HCT116 (cell line): ENCODE measurements around the gene GSTM3. TPM values are rescaled to one million over a fixed set of nuclear protein-coding genes. Genes with fewer than 3 reads are reported as not detected.
A peak's percentile ranks its signal among the peaks of the same experiment; 100 is the strongest.

Experiments
- ATAC-seq: fragments of 200-7000 bp; cut with Tn5 transposase; 2 replicates; pipeline ENCODE4 v1.9.1; 2020; ENCODE audit warnings: mild to moderate bottlenecking, moderate library complexity
- Bru-seq: library from RNA; stranded (reverse); fragments of 400-500 nt; gene quantifications from one replicate; lab custom pipeline; 2021; lab: Mats Ljungman, UMichigan
- BruChase-seq, 2 experiments: library from RNA; stranded (reverse); fragments of 400-500 nt; gene quantifications; one replicate each; lab custom pipeline; 2021; lab: Mats Ljungman, UMichigan
- BruUV-seq: library from RNA; stranded (reverse); fragments of 400-500 nt; replicated peaks from 2 replicates; lab custom pipeline; 2021; lab: Mats Ljungman, UMichigan
- CTCF ChIA-PET: fragments of 300-600 bp; sonication (Branson Sonifier 250); formaldehyde crosslinking; loops from one replicate; lab custom pipeline; 2021; ENCODE audit warnings: antibody characterized with exemption; lab: Charles Lee
- POLR2A ChIA-PET: fragments of 300-600, 350-600 bp; sonication (Branson Sonifier 250); formaldehyde crosslinking; loops from one replicate; lab custom pipeline; 2021; ENCODE audit warnings: antibody characterized with exemption; lab: Charles Lee
- RAD21 ChIA-PET, 2 experiments: fragments of 300-600 bp; sonication (Branson Sonifier 250); formaldehyde crosslinking; loops; one replicate each; lab custom pipeline; 2023; ENCODE audit warnings: low total read pairs in 2 of 2; ENCODE audit not compliant: uncharacterized antibody in 2 of 2, unreplicated experiment in 2 of 2, low non-redundant PET in 1 of 2; lab: Charles Lee
- DNase-seq: peaks from one replicate; pipeline ENCODE4 v3.0.0-alpha.2; 2010; ENCODE audit warnings: low read depth, low spot score
- H2AFZ ChIP-seq: fragments of 200-600 bp; shearing (Covaris generic), sonication (generic); 2 replicates; pipeline ENCODE4 v1.6.1; 2017; ENCODE audit warnings: low read depth, mixed run types, mixed read lengths, antibody characterized with exemption, low read length; ENCODE audit not compliant: poor library complexity, severe bottlenecking
- H3K27ac ChIP-seq: 2 replicates; pipeline ENCODE4 v1.5.1; 2012; ENCODE audit warnings: low read depth, low read length
- H3K27me3 ChIP-seq: fragments of 200-600 bp; sonication (generic); 2 replicates; pipeline ENCODE4 v1.6.1; 2016; ENCODE audit warnings: mixed run types, low read length, mixed read lengths; ENCODE audit not compliant: insufficient read depth
- H3K36me3 ChIP-seq, 2 experiments: fragments of 200-500 bp in 1 of 2; fragments of 200-600 bp in 1 of 2; sonication (Bioruptor generic) in 1 of 2; sonication (generic) in 1 of 2; 2 replicates each; pipeline versions ENCODE4 v1.5.1 to v1.6.1; 2014 to 2016; ENCODE audit warnings: low read length in 2 of 2, inconsistent platforms in 1 of 2, mixed read lengths in 1 of 2, mixed run types in 1 of 2; ENCODE audit not compliant: insufficient read depth in 2 of 2, control insufficient read depth in 1 of 2
- H3K4me1 ChIP-seq, 2 experiments: fragments of 200-600 bp in 1 of 2; sonication (generic) in 1 of 2; 2 replicates each; pipeline versions ENCODE4 v1.5.1 to v1.6.1; 2012 to 2017; ENCODE audit warnings: low read length in 2 of 2, inconsistent platforms in 1 of 2, mild to moderate bottlenecking in 1 of 2, mixed read lengths in 1 of 2, mixed run types in 1 of 2, moderate library complexity in 1 of 2; ENCODE audit not compliant: insufficient read depth in 2 of 2, control insufficient read depth in 1 of 2
- H3K4me2 ChIP-seq: fragments of 200-600 bp; sonication (generic); 2 replicates; pipeline ENCODE4 v1.6.1; 2017; ENCODE audit warnings: mixed run types, low read length, mixed read lengths
- H3K4me3 ChIP-seq, 2 experiments: fragments of 200-600 bp in 1 of 2; sonication (generic) in 1 of 2; replicated peaks in 1 of 2; 2 replicates each; pipeline ENCODE4 v1.5.1; 2011 to 2016; ENCODE audit warnings: low read length in 2 of 2, control low read depth in 1 of 2, low read depth in 1 of 2, mild to moderate bottlenecking in 1 of 2, mixed read lengths in 1 of 2, mixed run types in 1 of 2
- H3K79me2 ChIP-seq: fragments of 200-600 bp; sonication (generic); 2 replicates; pipeline ENCODE4 v1.6.1; 2017; ENCODE audit warnings: mild to moderate bottlenecking, mixed run types, low read length, moderate library complexity, mixed read lengths; ENCODE audit not compliant: insufficient read depth
- H3K9ac ChIP-seq: fragments of 200-600 bp; sonication (generic); 2 replicates; pipeline ENCODE4 v1.6.1; 2016; ENCODE audit warnings: low read length, mixed read lengths
- H3K9me2 ChIP-seq: fragments of 200-600 bp; sonication (generic), shearing (Covaris generic); 2 replicates; pipeline ENCODE4 v1.6.1; 2017; ENCODE audit warnings: mixed run types, mild to moderate bottlenecking, moderate library complexity; ENCODE audit not compliant: insufficient read depth
- H3K9me3 ChIP-seq, 2 experiments: fragments of 200-500 bp in 1 of 2; fragments of 200-600 bp in 1 of 2; sonication (Bioruptor generic) in 1 of 2; sonication (generic) in 1 of 2; 2 replicates each; pipeline ENCODE4 v1.6.1; 2014 to 2017; ENCODE audit warnings: low read length in 2 of 2, mixed read lengths in 2 of 2, inconsistent platforms in 1 of 2, low read depth in 1 of 2, mild to moderate bottlenecking in 1 of 2, mixed run types in 1 of 2, moderate library complexity in 1 of 2; ENCODE audit not compliant: control insufficient read depth in 1 of 2, insufficient read depth in 1 of 2
- H4K20me1 ChIP-seq: fragments of 200-600 bp; sonication (generic), shearing (Covaris generic); 2 replicates; pipeline ENCODE4 v1.6.1; 2017; ENCODE audit warnings: mixed run types, mild to moderate bottlenecking, moderate library complexity; ENCODE audit not compliant: insufficient read depth
- CBX3 ChIP-seq: IDR thresholded peaks from 2 replicates; pipeline ENCODE4 v1.6.1; 2012; ENCODE audit warnings: low read depth
- CEBPB ChIP-seq: IDR thresholded peaks from 2 replicates; pipeline ENCODE4 v1.6.1; 2012; ENCODE audit warnings: low read depth
- CTCF ChIP-seq, 3 experiments: fragments of 200-600 bp in 1 of 3; sonication (generic) in 1 of 3; IDR thresholded peaks in 2 of 3; conservative IDR thresholded peaks in 1 of 3; 2 replicates each; pipeline ENCODE4 v1.5.1; 2012 to 2017; ENCODE audit warnings: low read depth in 2 of 3, low read length in 2 of 3, antibody characterized with exemption in 1 of 3, borderline replicate concordance in 1 of 3, control low read depth in 1 of 3, mild to moderate bottlenecking in 1 of 3, mixed read lengths in 1 of 3, mixed run types in 1 of 3, moderate library complexity in 1 of 3; ENCODE audit not compliant: insufficient read depth in 1 of 3
- ELF1 ChIP-seq: IDR thresholded peaks from 2 replicates; pipeline ENCODE4 v1.6.1; 2012; ENCODE audit warnings: low read depth, borderline replicate concordance
- EZH2 ChIP-seq: fragments of 200-600 bp; sonication (generic); IDR thresholded peaks from 2 replicates; pipeline ENCODE4 v1.6.1; 2017; ENCODE audit warnings: antibody characterized with exemption, mixed run types
- EZH2phosphoT487 ChIP-seq: fragments of 200-600 bp; IDR thresholded peaks from 2 replicates; pipeline ENCODE4 v1.6.1; 2018; ENCODE audit warnings: antibody characterized with exemption, borderline replicate concordance
- FOSL1 ChIP-seq: IDR thresholded peaks from 2 replicates; pipeline ENCODE4 v1.6.1; 2012; ENCODE audit warnings: low read depth
- JUND ChIP-seq: IDR thresholded peaks from 2 replicates; pipeline ENCODE4 v1.6.1; 2012
- MAX ChIP-seq: IDR thresholded peaks from 2 replicates; pipeline ENCODE4 v1.6.1; 2012
- POLR2A ChIP-seq: IDR thresholded peaks from 2 replicates; pipeline ENCODE4 v1.7.0; 2011; ENCODE audit warnings: borderline replicate concordance; ENCODE audit not compliant: insufficient read depth, insufficient read length; ENCODE audit errors: extremely low read depth
- POLR2AphosphoS5 ChIP-seq: IDR thresholded peaks from 2 replicates; pipeline ENCODE4 v1.6.1; 2011; ENCODE audit warnings: mild to moderate bottlenecking, low read depth, low read length, moderate library complexity
- RAD21 ChIP-seq: IDR thresholded peaks from 2 replicates; pipeline ENCODE4 v1.6.1; 2012; ENCODE audit warnings: low read depth, mild to moderate bottlenecking
- SIN3A ChIP-seq: IDR thresholded peaks from 2 replicates; pipeline ENCODE4 v1.6.1; 2012; ENCODE audit warnings: low read depth
- SP1 ChIP-seq: IDR thresholded peaks from 2 replicates; pipeline ENCODE4 v1.6.1; 2012; ENCODE audit warnings: low read depth
- TCF7L2 ChIP-seq: IDR thresholded peaks from 2 replicates; pipeline ENCODE4 v1.7.0; 2011; ENCODE audit warnings: borderline replicate concordance, inconsistent platforms; ENCODE audit not compliant: insufficient read depth, insufficient read length; ENCODE audit errors: extremely low read depth
- YY1 ChIP-seq: IDR thresholded peaks from 2 replicates; pipeline ENCODE4 v1.6.1; 2011; ENCODE audit warnings: low read length, low read depth, moderate library complexity, mild to moderate bottlenecking; ENCODE audit not compliant: insufficient replicate concordance; ENCODE audit errors: extremely low read depth
- ZBTB33 ChIP-seq: IDR thresholded peaks from 2 replicates; pipeline ENCODE4 v1.6.1; 2011; ENCODE audit warnings: mild to moderate bottlenecking, low read length, moderate library complexity; ENCODE audit not compliant: insufficient replicate concordance; ENCODE audit errors: extremely low read depth
- ZFX ChIP-seq: fragments of 450-650 bp; IDR thresholded peaks from 2 replicates; pipeline ENCODE4 v1.6.1; 2017
- ZNF274 ChIP-seq: fragments of 200-500 bp; sonication (Bioruptor generic); IDR thresholded peaks from 2 replicates; pipeline ENCODE4 v1.6.1; 2014; ENCODE audit warnings: mild to moderate bottlenecking, low read depth, low read length, inconsistent platforms
- intact Hi-C: fragments of 100-400 bp; cut with micrococcal nuclease; formaldehyde crosslinking; loops from 2 replicates; pipeline ENCODE4 v1.10.0; 2022
- long read RNA-seq: library from polyadenylated mRNA; unstranded; transcript quantifications from one replicate; pipeline ENCODE4 v2.0.0, GENCODE V29; 2021; ENCODE audit not compliant: unreplicated experiment
- polyA plus RNA-seq: library from polyadenylated mRNA; unstranded; fragments of >200 nt; gene quantifications from 2 replicates; pipeline ENCODE4 v1.2.1, GENCODE V29; 2012; ENCODE audit warnings: missing spikeins
- total RNA-seq: library from RNA; stranded (reverse); gene quantifications from one replicate; pipeline ENCODE4 v1.2.1, GENCODE V29; 2021; ENCODE audit not compliant: unreplicated experiment
- TF ChIP-seq, protein P1 (sequence below): IDR thresholded peaks from 2 replicates; pipeline ENCODE4 v1.6.1; 2012

Gene GSTM3
- total RNA-seq, result 0.39 TPM
- not detected in 2 replicates for polyA plus RNA-seq
- percentile 13 among the genes with signal in this experiment for Bru-seq, nascent RNA
- percentile 9 among the genes with signal in this experiment for BruChase-seq, experiment 1, labeled RNA remaining after a 6-hour chase
- BruChase-seq, experiment 2, labeled RNA remaining after a 2-hour chase, result percentile 13 among the genes with signal in this experiment
- long read RNA-seq, result 0 reads

DNA sequence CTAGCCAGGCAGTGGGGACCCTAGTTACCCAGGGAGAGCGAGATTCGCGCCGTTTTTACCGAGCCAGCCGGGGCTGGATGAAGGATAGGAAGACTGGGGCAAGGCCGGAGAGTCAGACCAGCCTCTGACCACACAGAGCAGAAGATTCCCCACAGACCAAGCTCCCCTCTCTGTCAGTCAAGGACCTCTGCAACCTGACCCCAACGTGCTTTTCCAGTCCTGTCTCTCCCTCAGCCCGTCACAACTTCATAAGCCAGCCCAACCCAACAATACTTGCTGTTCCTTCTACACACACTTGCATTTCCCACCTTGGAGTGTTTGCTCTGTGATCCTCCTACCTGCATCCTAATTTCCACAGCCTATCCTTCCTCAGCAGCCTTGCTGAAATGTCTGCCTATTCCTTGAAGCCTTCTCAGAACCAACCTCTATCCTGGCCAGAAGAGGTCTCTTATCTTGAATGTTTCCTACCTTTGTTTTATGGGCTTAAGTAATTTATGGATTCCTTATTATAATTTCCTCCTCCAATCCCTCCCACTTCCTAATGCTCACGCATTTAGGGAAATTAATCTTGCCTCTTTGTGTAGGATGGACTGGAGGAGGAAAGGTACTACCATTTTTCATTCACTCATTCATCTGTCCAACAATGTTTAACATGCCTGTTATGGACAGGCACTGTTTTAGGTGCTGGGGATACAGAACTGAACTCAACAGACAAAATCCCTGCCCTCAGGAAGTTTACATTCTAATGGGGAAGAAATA, at the start of gene GSTM3:
Gene GSTM3 (minus strand): TSS at position 424 of the 759 bp plus-strand sequence. CDS start 751 bp downstream, outside the sequence.
- RAD21 ChIA-PET, result no interaction called here
- H3K9me2 ChIP-seq, result no peaks in the 10 kb centered on the region

More for the DNA sequence above, at the start of gene GSTM3:
- H2AFZ ChIP-seq, result no peak within 1 kb of the TSS
- TF ChIP-seq JUND, result no peak
- no peak for TF ChIP-seq MAX
- TF ChIP-seq RAD21, result no peak
- no peak for TF ChIP-seq EZH2
- no peak for TF ChIP-seq SIN3A
- TF ChIP-seq EZH2phosphoT487, result no peak
- no peak for TF ChIP-seq ZNF274
- no peak for TF ChIP-seq YY1
- TF ChIP-seq POLR2AphosphoS5, result no peak
- TF ChIP-seq SP1, result no peak
- TF ChIP-seq TCF7L2, result no peak
- TF ChIP-seq ZBTB33, result no peak
- TF ChIP-seq, protein P1, sequence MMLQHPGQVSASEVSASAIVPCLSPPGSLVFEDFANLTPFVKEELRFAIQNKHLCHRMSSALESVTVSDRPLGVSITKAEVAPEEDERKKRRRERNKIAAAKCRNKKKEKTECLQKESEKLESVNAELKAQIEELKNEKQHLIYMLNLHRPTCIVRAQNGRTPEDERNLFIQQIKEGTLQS, result no peak
- TF ChIP-seq ELF1, result no peak
- TF ChIP-seq CEBPB, result no peak
- TF ChIP-seq ZFX, result no peak
- no peak for TF ChIP-seq POLR2A
- no peak for TF ChIP-seq FOSL1
- TF ChIP-seq CBX3, result no peak
- TF ChIP-seq CTCF (IDR thresholded peaks at IDR 0.05 in 2 of 3, conservative IDR thresholded peaks at IDR 0.05 in 1 of 3; ENCODE audit: borderline replicate concordance in 1 of 3, insufficient read depth in 1 of 3, low read depth in 2 of 3, low read length in 2 of 3), result no peak
- TF ChIP-seq, all 23 proteins: peak for 0
- Histone ChIP-seq H3K27ac (no peak within 1 kb of the TSS), H3K4me1 (no peaks in the 10 kb centered on the region), H3K79me2 (no peaks in the 10 kb centered on the region), H3K4me2 (no peak within 1 kb of the TSS), H3K9me3 (no peaks in the 10 kb centered on the region), H4K20me1 (no peaks in the 10 kb centered on the region), H3K27me3 (0 out of 2 replicates have a peak, but pooled peaks cover 4% of the 10 kb centered on the region), H3K4me3 (no peak within 1 kb of the TSS), H3K36me3 (no peaks in the 10 kb centered on the region), H3K9ac (no peak within 1 kb of the TSS)
- ChIA-PET CTCF (no interaction called here), POLR2A (no interaction called here)
- BruUV-seq, result no TSS peak
- DNase-seq (no peak), ATAC-seq (no peak)
- intact Hi-C loops, result no loop called here
